Breast epithelium (tissue), 3 donors: ENCODE results near the gene SNTG2.

Source experiments
- CTCF ChIP-seq, 3 donors: fragments of 450-650 bp; IDR thresholded peaks; one replicate each; pipeline ENCODE4 v1.5.1; 2016 to 2017; ENCODE audit warnings: antibody characterized with exemption in 3 of 3, mild to moderate bottlenecking in 3 of 3, moderate library complexity in 3 of 3
- POLR2A ChIP-seq: fragments of 450-650 bp; IDR thresholded peaks from one replicate; pipeline ENCODE4 v1.6.1; 2016; ENCODE audit warnings: antibody characterized with exemption, mild to moderate bottlenecking, moderate library complexity
- POLR2AphosphoS5 ChIP-seq, 3 donors: sonication (generic); formaldehyde crosslinking; IDR thresholded peaks; one replicate each; pipeline ENCODE4 v1.6.1; 2017; ENCODE audit warnings: antibody characterized with exemption in 3 of 3

- no peak for TF ChIP-seq CTCF (IDR thresholded peaks at IDR 0.05)
- TF ChIP-seq POLR2A: no peak
- TF ChIP-seq POLR2AphosphoS5 (IDR thresholded peaks at IDR 0.05): no peak
Observed at GRCh38 chr2:973129-973528, 22.5 kb downstream of the SNTG2 start.
